MCF 10A (cell line): ENCODE measurements around the gene PCGF2. TPM values are rescaled to one million over a fixed set of nuclear protein-coding genes. Genes with fewer than 3 reads are reported as not detected.
"Not testable (repeated sequence)": the region's sequence is repeated elsewhere in the genome, so short reads cannot be mapped to it uniquely, and the experiment has no call there.

Experiments used
- BruUV-seq: library from RNA; stranded (reverse); fragments of 400-500 nt; replicated peaks from 2 replicates; lab custom pipeline; 2021; lab: Mats Ljungman, UMichigan
- CTCF ChIA-PET: fragments of 300-600 bp; sonication (Branson Sonifier 250); formaldehyde crosslinking; extraction: SDS; loops from one replicate; lab custom pipeline; 2021; ENCODE audit warnings: antibody characterized with exemption, inconsistent platforms; lab: Yijun Ruan, JAX
- POLR2A ChIA-PET: fragments of 300-600, 350-650 bp; sonication (Branson Sonifier 250); formaldehyde crosslinking; extraction: SDS; loops from one replicate; lab custom pipeline; 2020; ENCODE audit warnings: antibody characterized with exemption, inconsistent platforms; lab: Yijun Ruan, JAX
- DNase-seq: peaks from one replicate; pipeline ENCODE4 v3.0.0-alpha.2; 2018; ENCODE audit not compliant: unreplicated experiment
- H3K27ac Mint-ChIP-seq: one replicate; pipeline ENCODE4 v1.8.0; 2022; ENCODE audit warnings: mild to moderate bottlenecking, low read depth, mixed read lengths; ENCODE audit not compliant: unreplicated experiment
- H3K27me3 Mint-ChIP-seq: one replicate; pipeline ENCODE4 v1.8.0; 2022; ENCODE audit warnings: mixed read lengths; ENCODE audit not compliant: insufficient read depth, unreplicated experiment
- H3K36me3 Mint-ChIP-seq: one replicate; pipeline ENCODE4 v1.8.0; 2022; ENCODE audit warnings: mild to moderate bottlenecking, moderate library complexity, mixed read lengths; ENCODE audit not compliant: insufficient read depth, unreplicated experiment
- H3K4me1 Mint-ChIP-seq: one replicate; pipeline ENCODE4 v1.8.0; 2022; ENCODE audit warnings: mixed read lengths; ENCODE audit not compliant: insufficient read depth, unreplicated experiment
- H3K4me3 Mint-ChIP-seq: one replicate; pipeline ENCODE4 v1.8.0; 2022; ENCODE audit warnings: mild to moderate bottlenecking, moderate library complexity, mixed read lengths; ENCODE audit not compliant: unreplicated experiment
- H3K9me3 Mint-ChIP-seq: one replicate; pipeline ENCODE4 v1.8.0; 2022; ENCODE audit warnings: mixed read lengths; ENCODE audit not compliant: unreplicated experiment
- CTCF ChIP-seq: fragments of 200-600 bp; IDR thresholded peaks from one replicate; pipeline ENCODE4 v1.8.0; 2022; ENCODE audit warnings: antibody characterized with exemption, mild to moderate bottlenecking; ENCODE audit not compliant: unreplicated experiment
- intact Hi-C: fragments of 100-400 bp; cut with micrococcal nuclease; formaldehyde crosslinking; loops from 2 replicates; pipeline ENCODE4 v1.14.1; 2022
- total RNA-seq: library from RNA; stranded (reverse); gene quantifications from 2 replicates; pipeline ENCODE4 v1.2.3, GENCODE V29; 2022

Gene PCGF2
- total RNA-seq, 1 experiment from 2014 or later: 32.6 TPM

GRCh38 chr17:38727736-38728135, 20.4 kb downstream of the PCGF2 start:
- CTCF ChIA-PET: interaction anchor here (0.6 to 1.6 kb wide), 2 partner anchors 50 to 692 kb away, joined by 3 to 5 read pairs; no protein-coding TSS in a partner anchor

GRCh38 chr17:38726145-38726544, 22.0 kb downstream of the PCGF2 start:
- H3K27me3 Mint-ChIP-seq, BruUV-seq, H3K27ac Mint-ChIP-seq, H3K4me3 Mint-ChIP-seq, H3K9me3 Mint-ChIP-seq, CTCF ChIA-PET, DNase-seq, intact Hi-C loops, POLR2A ChIA-PET, H3K4me1 Mint-ChIP-seq: not testable (repeated sequence)
- H3K36me3 Mint-ChIP-seq: peaks cover 12% of the 10 kb centered on the region

More at GRCh38 chr17:38727736-38728135, 20.4 kb downstream of the PCGF2 start:
- Mint-ChIP-seq H3K9me3 (no peaks in the 10 kb centered on the region), H3K27ac (no peak overlapping the region), H3K36me3 (peaks cover 12% of the 10 kb centered on the region), H3K27me3 (no peaks in the 10 kb centered on the region), H3K4me1 (peaks cover 7% of the 10 kb centered on the region), H3K4me3 (no peak overlapping the region)
- no peak for DNase-seq
- BruUV-seq: no TSS peak
- TF ChIP-seq CTCF: no peak
- intact Hi-C loops: no loop called here
- POLR2A ChIA-PET: interaction anchor here (0.7 to 2.2 kb wide), 6 partner anchors 9 to 360 kb away, joined by 3 to 18 read pairs (median 6); no protein-coding TSS in a partner anchor

- POLR2A ChIA-PET: no interaction called here
- CTCF ChIA-PET: no interaction called here
- no peak for DNase-seq
- intact Hi-C loops: no loop called here
- Mint-ChIP-seq H3K4me3 (no peak overlapping the region), H3K27me3 (no peaks in the 10 kb centered on the region), H3K4me1 (no peaks in the 10 kb centered on the region), H3K9me3 (no peaks in the 10 kb centered on the region), H3K36me3 (peaks cover 6% of the 10 kb centered on the region), H3K27ac (no peak overlapping the region)
- TF ChIP-seq CTCF: no peak
- no TSS peak for BruUV-seq
These were observed 23.1 kb downstream of the PCGF2 start for GRCh38 chr17:38725066-38725465.

- intact Hi-C loops: no loop called here
- BruUV-seq: no TSS peak
- Mint-ChIP-seq H3K4me3 (no peak overlapping the region), H3K27ac (no peak overlapping the region), H3K36me3 (peaks cover 6% of the 10 kb centered on the region), H3K27me3 (no peaks in the 10 kb centered on the region), H3K9me3 (no peaks in the 10 kb centered on the region), H3K4me1 (no peaks in the 10 kb centered on the region)
- no peak for DNase-seq
- CTCF ChIA-PET: no interaction called here
- no peak for TF ChIP-seq CTCF
- POLR2A ChIA-PET: interaction anchor here (0.5 to 1.4 kb wide), 2 partner anchors 19 to 26 kb away, joined by 4 to 6 read pairs; no protein-coding TSS in a partner anchor
These were observed 23.7 kb downstream of the PCGF2 start for GRCh38 chr17:38724337-38724988.
